GM18502 (cell line): ENCODE data around the gene SH3BGRL.
A peak's percentile ranks its signal among the peaks of the same experiment; 100 is the strongest.

Experiments
- ATAC-seq: cut with Tn5 transposase; IDR thresholded peaks from one replicate; pipeline ENCODE4 v1.9.1; 2021; ENCODE audit warnings: mild to moderate bottlenecking; ENCODE audit not compliant: unreplicated experiment, poor library complexity

Gene SH3BGRL

GRCh38 chrX:81201671-81202455 is at the start of gene SH3BGRL, which contains the start of gene HMGN5:
Gene SH3BGRL (plus strand): TSS chrX:81202102. CDS start chrX:81202201, 99 bp downstream.
Gene HMGN5 (minus strand): TSS chrX:81201913. CDS start chrX:81121549, 80,364 bp downstream.
- peak; percentile 94 for ATAC-seq

- ATAC-seq: peak; percentile 80
Observed at GRCh38 chrX:81168391-81168790, 33.5 kb upstream of the SH3BGRL start.

DNA sequence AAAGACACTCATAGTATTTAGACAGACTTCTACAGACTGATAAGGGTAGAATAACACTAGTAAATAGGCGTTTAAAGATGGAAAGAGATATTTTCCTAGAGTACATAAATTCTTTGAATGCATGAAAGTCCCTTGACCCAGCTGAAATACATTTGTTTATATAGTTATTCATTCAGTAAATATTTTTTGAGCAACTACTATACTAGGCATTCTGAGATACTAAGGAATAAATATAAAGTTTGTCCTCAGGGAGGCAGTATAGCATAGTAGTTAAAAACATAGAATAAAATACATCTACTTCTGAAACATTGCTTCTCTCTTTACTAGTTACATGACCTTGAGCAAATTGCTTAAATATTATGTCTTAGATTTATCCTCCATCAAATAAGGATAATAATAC is 27.6 kb upstream of the SH3BGRL start:
- ATAC-seq: no peak

DNA sequence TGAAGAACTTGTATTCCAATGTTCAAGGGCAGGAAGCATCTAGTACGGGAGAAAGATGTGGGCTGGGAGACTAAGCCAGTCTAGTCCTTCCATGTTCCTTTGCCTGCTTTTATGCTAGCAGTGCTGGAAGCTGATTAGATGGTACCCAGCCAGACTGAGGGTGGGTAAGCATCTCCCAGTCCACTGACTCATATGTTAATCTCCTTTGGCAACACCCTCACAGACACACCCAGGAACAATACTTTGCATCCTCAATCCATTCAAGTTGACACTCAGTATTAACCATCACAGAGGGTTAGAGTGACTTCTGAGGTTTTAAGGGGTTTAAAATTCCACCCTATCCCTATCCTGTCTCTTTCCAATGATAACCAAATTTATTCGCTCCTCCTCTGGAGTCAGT is 6.6 kb upstream of the SH3BGRL start:
- ATAC-seq: peak; percentile 7

GRCh38 chrX:81195712-81196111 is 6.2 kb upstream of the SH3BGRL start:
- ATAC-seq: peak; percentile 99

DNA sequence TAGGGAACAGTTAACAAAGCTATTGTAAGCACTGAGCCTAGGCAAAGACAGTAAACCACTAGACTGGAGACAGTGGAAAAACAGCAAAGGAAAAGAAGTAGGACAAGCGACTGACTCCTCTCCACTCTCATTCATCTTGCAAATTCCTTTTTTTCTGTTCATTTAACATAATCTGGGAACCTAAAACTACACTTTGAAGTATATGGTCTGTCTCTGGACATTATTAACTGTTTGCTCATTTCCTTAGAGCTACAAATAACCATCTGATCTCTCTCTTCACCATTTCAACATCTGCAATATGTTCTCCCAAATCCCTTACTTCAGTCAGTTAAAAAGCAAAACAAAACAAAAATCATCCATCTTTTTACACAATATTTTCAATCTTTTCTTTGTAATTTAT is 831 bp upstream of the SH3BGRL start:
- ATAC-seq: no peak

- peak; percentile 23 for ATAC-seq
Observed at GRCh38 chrX:81202456-81202819, 536 bp downstream of the SH3BGRL start.

DNA sequence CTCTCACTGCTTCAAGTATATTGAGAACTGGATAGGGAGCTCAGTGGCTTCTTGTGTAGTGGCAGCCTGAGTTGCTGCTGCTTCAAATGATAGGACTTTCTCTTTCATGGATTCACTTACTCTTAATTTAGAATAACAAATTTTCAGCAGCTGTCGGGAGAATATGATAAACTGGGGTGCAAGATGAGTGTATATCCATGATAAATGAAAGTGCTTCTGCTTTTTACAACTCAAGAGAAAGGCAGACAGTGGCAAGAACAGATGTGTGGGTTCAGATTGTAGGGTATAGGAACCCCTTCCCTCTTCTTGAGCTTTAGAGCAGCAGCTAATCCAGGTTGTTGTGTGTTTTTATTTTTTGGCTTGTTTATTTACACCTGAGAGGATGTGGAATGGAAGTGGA is 1.0 kb downstream of the SH3BGRL start:
- ATAC-seq: no peak

- no peak for ATAC-seq
Observed at GRCh38 chrX:81205551-81205950, 3.6 kb downstream of the SH3BGRL start.

- ATAC-seq: no peak
Observed at GRCh38 chrX:81206476-81206875, 4.6 kb downstream of the SH3BGRL start.

- no peak for ATAC-seq
Observed at GRCh38 chrX:81208916-81209315, 7.0 kb downstream of the SH3BGRL start.

DNA sequence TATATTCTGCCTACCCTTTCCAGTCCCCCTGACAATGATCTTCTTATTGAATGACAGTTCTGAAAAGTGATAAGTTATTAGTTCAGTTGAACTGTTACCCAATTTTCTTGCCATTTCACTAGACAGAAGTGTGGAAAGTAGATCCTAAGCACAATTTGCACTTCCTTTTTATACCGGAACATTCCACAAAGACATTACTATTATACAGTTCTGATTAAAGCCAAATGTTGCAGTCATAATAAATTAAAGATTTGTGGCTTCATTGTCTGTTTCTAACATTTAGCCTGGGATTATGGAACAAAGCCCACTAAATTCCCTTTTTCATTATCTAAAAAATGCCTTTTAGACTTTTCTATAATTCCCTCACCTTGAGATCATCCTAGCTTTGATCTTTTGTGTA is 13.8 kb downstream of the SH3BGRL start:
- ATAC-seq: no peak

- ATAC-seq: no peak
Observed at GRCh38 chrX:81229229-81229628, 27.3 kb downstream of the SH3BGRL start.

- ATAC-seq: no peak
Observed at GRCh38 chrX:81229901-81230300, 28.0 kb downstream of the SH3BGRL start.

- no peak for ATAC-seq
Observed at GRCh38 chrX:81231476-81231875, 29.6 kb downstream of the SH3BGRL start.

GRCh38 chrX:81232218-81232617 is 30.3 kb downstream of the SH3BGRL start:
- no peak for ATAC-seq

DNA sequence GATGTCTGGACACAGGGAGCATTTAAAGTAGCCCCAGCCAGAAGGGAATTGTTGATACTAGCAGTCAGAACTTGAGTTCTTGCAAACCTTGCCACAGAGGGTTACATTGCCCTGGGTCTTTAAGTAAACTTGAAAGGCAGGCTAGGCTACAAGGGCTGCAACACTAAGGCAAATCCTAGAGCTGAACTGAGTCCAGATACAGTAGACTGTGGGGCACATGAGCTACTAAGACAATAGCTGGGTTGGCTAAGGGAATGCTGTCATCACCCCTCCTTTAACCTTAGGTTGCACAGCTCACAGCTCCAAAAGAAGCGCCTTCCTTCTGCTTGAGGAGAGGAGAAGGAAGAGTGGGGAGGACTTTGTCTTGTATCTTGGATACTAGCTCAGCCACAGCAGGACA is 35.6 kb downstream of the SH3BGRL start:
- no peak for ATAC-seq

DNA sequence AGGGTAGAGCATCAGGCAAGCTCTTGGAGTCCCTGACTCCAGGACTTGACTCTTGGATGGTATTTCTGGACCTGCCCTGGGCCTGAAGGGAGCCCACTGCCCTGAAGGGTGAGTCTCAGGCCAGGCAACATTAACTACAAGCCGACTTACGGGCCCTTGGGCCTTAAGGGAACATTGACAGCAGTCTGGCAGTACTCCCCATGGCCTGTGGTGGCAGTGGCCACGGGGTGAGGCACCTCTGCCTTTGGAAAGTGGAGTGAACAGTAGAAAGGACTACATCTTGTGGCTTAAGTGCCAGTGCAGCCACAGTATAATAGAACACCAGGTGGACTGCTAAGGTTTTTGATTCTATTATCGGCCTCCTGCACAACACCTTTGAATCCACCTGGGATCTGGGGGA is 36.3 kb downstream of the SH3BGRL start:
- no peak for ATAC-seq

DNA sequence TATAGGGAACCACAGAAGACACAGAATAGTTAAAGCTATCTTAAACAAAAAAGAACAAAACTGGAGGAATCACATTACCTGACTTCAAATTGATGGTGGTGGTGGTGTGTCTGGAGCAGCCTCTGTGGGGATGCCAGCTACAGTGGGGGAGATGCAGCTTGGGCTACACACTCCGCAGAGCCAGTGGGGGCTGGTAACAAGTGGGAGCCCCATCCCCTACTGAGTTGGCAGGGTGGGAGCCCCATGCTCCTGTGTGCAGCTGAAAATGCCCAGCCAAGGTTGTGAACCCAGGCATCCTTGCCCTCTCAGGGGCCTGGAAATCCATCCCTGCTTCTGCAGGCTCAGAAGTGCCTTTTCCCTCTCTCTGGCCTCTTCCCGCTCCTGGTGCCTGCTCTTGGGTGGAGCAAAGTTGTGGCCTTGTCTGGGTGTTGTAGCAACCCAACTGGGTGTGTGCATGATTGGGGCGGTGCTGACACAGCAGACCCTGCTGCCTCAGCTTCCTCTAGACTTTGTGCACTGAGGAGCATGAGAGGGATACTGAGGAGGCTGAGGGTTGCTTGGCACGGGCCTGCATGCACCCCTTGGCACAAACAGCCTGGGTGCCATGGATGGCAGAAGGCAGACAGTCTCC is 38.9 kb downstream of the SH3BGRL start:
- no peak for ATAC-seq

DNA sequence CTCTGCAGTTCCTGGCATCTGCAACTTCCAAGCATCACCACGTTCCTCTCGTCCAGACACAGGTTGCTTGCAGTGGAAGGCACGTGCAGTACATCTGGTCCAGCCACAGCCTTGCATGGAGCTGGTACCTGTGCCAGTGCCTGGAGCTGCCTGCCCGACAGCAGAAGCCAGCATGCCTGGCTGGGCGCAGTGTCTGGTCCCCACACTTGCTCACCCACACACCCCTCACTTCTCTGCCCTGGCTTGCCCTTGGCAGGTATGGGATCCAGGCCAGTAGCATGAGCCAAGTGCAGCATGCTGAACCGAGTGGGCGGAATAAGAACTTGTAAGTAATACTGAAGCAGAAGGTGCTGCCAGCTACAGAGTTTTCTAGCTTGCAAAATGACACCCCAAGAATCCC is 39.9 kb downstream of the SH3BGRL start:
- no peak for ATAC-seq

DNA sequence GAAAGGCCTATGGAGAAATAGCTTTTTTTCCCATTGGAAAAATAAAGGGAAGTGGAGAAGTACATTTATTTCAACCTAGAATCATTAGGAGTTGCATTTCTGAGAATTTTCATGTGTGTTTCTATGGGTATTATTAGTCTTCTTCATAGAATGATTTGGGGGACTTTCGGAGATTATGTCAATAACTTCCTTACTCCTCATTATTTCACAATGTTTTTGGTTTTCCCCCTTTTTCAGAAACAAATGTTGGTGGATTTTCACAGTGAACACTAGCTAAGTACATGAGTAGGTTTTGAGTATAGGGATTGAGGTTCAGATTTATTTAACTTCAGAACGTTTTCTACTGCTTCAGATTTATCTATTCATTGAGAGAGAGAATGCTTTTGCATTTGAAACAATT is 54.0 kb downstream of the SH3BGRL start:
- no peak for ATAC-seq

GRCh38 chrX:81257817-81258216 is 55.9 kb downstream of the SH3BGRL start:
- ATAC-seq: no peak
